GM21717 (cell line): ENCODE measurements around the gene RLN3.

Source experiments
- ATAC-seq: cut with Tn5 transposase; IDR thresholded peaks from one replicate; pipeline ENCODE4 v1.9.1; 2021; ENCODE audit warnings: mild to moderate bottlenecking, moderate library complexity; ENCODE audit not compliant: unreplicated experiment

RLN3 gene

GRCh38 chr19:13995017-13995728 lies 32.8 kb upstream of the RLN3 start:
- ATAC-seq, result no peak

GRCh38 chr19:13995878-13996765 lies 31.8 kb upstream of the RLN3 start:
- ATAC-seq, result no peak

- ATAC-seq, result no peak
Observed at GRCh38 chr19:13996928-13997630, 30.9 kb upstream of the RLN3 start.

GRCh38 chr19:13997631-13997962 lies 30.4 kb upstream of the RLN3 start:
- ATAC-seq, result no peak

- ATAC-seq, result no peak
Observed at GRCh38 chr19:13998426-13998825, 29.5 kb upstream of the RLN3 start.

- ATAC-seq, result no peak
Observed at GRCh38 chr19:13999085-13999484, 28.9 kb upstream of the RLN3 start.

- no peak for ATAC-seq
Observed at GRCh38 chr19:14000691-14001375, 27.1 kb upstream of the RLN3 start.

GRCh38 chr19:14002571-14003250 lies 25.2 kb upstream of the RLN3 start:
- ATAC-seq, result no peak

GRCh38 chr19:14003251-14004055 lies 24.5 kb upstream of the RLN3 start:
- ATAC-seq, result no peak

- ATAC-seq, result no peak
Observed at GRCh38 chr19:14004619-14005348, 23.2 kb upstream of the RLN3 start.

GRCh38 chr19:14005349-14006084 lies 22.4 kb upstream of the RLN3 start:
- peak; percentile 31 for ATAC-seq

- peak; percentile 64 for ATAC-seq
Observed at GRCh38 chr19:14006085-14006765, 21.7 kb upstream of the RLN3 start, which contains the start of gene RFX1. Gene RFX1, minus strand, starts transcription at chr19:14006320. Its CDS starts 12,477 bp downstream, at chr19:13993843.

GRCh38 chr19:14006766-14007562 lies 21.0 kb upstream of the RLN3 start:
- peak; percentile 30 for ATAC-seq

GRCh38 chr19:14012378-14012915 lies 15.5 kb upstream of the RLN3 start:
- no peak for ATAC-seq

GRCh38 chr19:14015524-14016035 lies 12.4 kb upstream of the RLN3 start:
- peak; percentile 68 for ATAC-seq

GRCh38 chr19:14019100-14019499 lies 8.8 kb upstream of the RLN3 start:
- no peak for ATAC-seq
